ENCODE measurements around the gene PPL.

- no peak for TF ChIP-seq POLR2A (IDR thresholded peaks at IDR 0.05; ENCODE audit: low read depth, low read length)
- TF ChIP-seq TAF1 (IDR thresholded peaks at IDR 0.05; ENCODE audit: low read depth, low read length), result no peak
- no peak for TF ChIP-seq PAX5 (IDR thresholded peaks at IDR 0.05; ENCODE audit: insufficient read depth, low read length, severe bottlenecking)
- no peak for TF ChIP-seq SPI1 (IDR thresholded peaks at IDR 0.05; ENCODE audit: low read depth, low read length)
Measured at GRCh38 chr16:4904942-4905615, 31.9 kb downstream of the PPL start.

All from GM12891 (cell line).